Measurements from ENCODE around the gene GEN1. TPM values are rescaled to one million over a fixed set of nuclear protein-coding genes. Genes with fewer than 3 reads are reported as not detected.

Gene GEN1
- total RNA-seq, 1 experiment from 2014 or later, result 63.1 TPM

DNA sequence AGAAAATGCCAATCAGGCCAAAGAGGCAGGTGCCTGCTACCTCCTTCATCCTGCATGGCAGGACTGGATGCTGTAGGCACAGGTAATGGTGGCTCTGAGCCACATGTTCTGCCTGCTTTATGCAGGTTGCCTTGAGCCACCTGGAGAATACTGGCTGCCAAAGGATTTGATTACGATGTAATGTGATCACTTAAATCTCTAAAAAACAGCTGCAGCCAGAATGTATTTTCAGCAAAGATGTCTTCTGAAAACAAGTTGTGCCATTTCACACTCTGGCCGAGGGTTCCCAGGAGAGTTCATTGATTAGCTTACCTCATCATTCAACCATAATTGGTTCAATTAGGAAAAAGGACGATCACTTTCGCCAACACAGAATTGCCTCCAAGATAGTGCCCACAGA lies 44.4 kb downstream of the GEN1 start:
- Histone ChIP-seq H3K27me3 (no peaks in the 10 kb centered on the region), H3K27ac (peak overlapping the region; percentile 99), H3K9me3 (replicated peaks) (no peaks in the 10 kb centered on the region), H3K4me3 (peak overlapping the region; percentile 52; the same call in 1 of the 2 replicates), H3K36me3 (no peaks in the 10 kb centered on the region), H3K4me1 (peaks cover 57% of the 10 kb centered on the region)
- DNase-seq, result peak in 1 of 2 experiments; percentile 56

DNA sequence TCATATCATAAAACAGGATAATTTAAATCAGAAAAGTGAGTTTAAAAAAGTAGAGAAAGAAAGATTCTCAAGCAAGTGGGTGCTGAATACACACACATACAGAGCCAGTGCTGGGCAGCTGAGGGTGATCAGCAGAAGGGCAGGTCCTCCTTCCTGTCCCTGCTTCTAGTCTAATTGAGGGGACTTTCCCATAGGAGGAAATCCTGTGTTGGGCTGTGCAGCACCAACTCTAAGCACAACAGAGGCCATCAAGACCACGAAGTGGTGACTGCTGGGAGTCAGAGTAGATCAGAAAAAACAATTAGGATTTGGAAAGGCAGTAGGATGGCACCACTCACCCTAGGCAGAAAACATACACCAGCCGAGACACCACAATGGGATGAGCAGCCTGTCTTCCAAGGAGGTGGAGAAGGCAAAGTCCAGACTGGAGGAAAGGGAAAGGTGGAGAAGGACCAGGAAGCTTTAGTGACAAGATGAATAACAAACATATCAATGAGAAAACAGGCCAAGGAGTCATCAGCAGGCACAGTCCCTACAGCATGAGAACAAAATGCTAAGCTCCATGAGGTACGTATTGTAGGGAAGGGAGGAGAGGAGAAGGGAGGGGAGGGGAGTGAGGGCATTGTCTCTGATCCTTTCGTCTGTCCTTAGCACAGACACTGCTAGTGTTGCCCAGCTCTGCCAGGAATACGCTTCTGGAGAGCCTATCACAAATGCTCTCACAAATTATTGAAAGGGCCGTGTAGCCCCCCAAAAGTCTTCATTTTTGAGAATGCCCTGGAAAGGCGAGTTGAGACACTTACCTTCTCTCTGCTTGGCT lies 45.6 kb downstream of the GEN1 start:
- Histone ChIP-seq H3K36me3 (no peaks in the 10 kb centered on the region), H3K27ac (peak overlapping the region; percentile 99), H3K27me3 (no peaks in the 10 kb centered on the region), H3K4me1 (peaks cover 51% of the 10 kb centered on the region), H3K4me3 (peak overlapping the region; percentile 52), H3K9me3 (replicated peaks) (no peaks in the 10 kb centered on the region)
- DNase-seq, result peak; percentile 70 to 81

DNA sequence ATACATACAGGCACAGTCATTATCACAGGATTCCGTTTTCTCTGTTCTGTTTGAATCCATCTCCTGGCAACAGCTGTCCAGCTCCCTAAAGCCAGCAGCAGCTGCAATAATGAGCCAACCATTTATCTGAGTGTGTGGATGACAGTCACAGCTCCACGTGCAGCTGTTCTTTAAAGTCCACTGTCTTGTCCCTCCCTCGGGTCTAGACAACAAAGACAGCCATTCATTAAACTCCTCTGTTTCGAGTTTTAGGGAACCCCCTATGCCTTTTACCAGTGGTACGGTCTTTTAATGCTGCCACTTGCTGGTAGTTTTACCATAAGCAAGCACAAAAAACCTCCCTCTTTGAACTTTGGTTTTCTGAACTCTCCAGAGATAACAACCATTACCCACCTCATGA lies 46.3 kb downstream of the GEN1 start:
- Histone ChIP-seq H3K4me3 (peak overlapping the region; percentile 52), H3K27ac (peak overlapping the region; percentile 99), H3K27me3 (no peaks in the 10 kb centered on the region), H3K36me3 (no peaks in the 10 kb centered on the region), H3K4me1 (peaks cover 44% of the 10 kb centered on the region), H3K9me3 (replicated peaks) (no peaks in the 10 kb centered on the region)
- peak; percentile 97 to 100 for DNase-seq

DNA sequence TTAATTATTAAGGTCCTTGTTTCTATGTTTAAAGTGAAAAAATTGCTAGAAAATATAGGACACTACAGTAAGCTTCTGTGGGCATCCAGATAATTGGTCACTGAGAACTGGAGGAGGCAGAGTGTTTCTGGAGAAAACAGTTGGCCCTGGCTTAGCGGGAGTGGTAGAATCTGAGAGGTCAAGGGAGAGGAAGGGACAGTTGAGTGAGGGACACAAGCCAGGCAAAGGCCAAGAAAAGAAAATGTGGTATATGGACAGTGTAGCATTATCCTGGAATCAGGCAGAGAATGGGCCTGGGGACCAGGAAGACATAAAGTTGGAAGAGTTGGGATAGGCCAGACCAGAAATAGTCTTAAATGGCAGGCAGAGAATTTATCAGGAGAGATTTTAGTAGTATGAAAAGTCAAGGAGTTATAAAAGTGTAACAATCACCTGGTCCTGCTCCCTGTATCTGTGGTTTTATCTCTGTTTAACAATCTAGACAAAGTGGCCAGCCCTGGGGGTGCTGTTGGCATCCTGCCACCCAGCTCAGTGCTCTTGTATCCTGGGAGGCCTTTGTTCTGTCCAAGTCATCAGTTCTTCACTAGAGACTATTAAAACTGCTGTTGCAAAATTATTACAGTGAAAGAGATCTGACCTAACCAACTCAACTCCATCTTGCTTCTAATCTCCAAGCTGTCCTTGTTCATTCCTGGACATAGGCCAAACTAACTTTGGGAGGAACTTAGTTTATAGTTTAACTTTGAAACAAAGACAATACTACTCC lies 46.9 kb downstream of the GEN1 start:
- peak overlapping the region; percentile 99 for H3K27ac ChIP-seq
- no peaks in the 10 kb centered on the region for H3K27me3 ChIP-seq
- H3K4me1 ChIP-seq, result peaks cover 46% of the 10 kb centered on the region
- peak overlapping the region; percentile 7; the same call in 1 of the 2 replicates for H3K4me3 ChIP-seq
- no peaks in the 10 kb centered on the region for H3K36me3 ChIP-seq
- peak; percentile 85 to 94 for DNase-seq
- H3K9me3 ChIP-seq (replicated peaks), result no peaks in the 10 kb centered on the region

DNA sequence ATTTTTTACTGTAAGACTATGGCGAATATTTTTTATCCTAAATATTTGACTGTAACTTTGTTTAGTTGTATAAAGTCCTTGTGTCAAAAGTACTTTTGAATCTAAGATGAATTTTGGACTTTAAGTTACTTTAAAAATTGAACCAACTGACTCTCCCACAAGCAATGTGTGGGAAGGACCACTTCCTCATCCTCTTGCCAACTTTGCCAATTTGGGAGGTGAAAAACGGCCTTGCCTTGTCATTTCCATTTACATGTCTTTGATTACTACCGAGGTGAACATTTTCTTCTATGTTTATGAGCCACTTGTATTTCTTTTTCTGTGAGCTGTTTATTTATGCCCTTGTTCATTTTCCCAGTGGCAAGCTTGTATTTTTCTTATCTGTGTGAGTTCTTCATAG lies 49.6 kb downstream of the GEN1 start:
- no peaks in the 10 kb centered on the region for H3K27me3 ChIP-seq
- no peak overlapping the region for H3K27ac ChIP-seq
- no peak overlapping the region for H3K4me3 ChIP-seq
- no peak for DNase-seq
- H3K9me3 ChIP-seq (replicated peaks), result no peaks in the 10 kb centered on the region
- H3K4me1 ChIP-seq, result peaks cover 46% of the 10 kb centered on the region
- no peaks in the 10 kb centered on the region for H3K36me3 ChIP-seq

DNA sequence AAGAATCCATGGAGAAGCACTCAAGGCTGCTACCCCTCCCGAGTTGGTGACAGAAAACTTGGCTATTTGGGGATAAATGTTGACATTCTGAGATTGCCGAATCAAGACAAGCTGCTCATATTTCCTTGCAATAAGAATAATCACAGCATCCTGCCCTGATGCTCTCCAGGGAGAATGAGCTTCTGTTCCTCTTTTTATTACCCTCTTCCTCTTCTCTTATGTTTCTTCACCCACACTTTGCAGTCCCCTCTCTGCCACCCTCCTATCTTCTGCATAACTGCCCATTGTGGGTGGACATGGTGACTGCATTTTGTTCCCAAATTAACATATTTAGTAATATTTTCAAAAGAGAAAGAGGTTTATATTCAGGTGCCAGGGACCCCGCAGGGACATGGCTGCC lies 50.4 kb downstream of the GEN1 start:
- Histone ChIP-seq H3K4me1 (peaks cover 37% of the 10 kb centered on the region), H3K27me3 (no peaks in the 10 kb centered on the region), H3K9me3 (replicated peaks) (no peaks in the 10 kb centered on the region), H3K36me3 (no peaks in the 10 kb centered on the region), H3K27ac (no peak overlapping the region), H3K4me3 (no peak overlapping the region)
- DNase-seq, result no peak

DNA sequence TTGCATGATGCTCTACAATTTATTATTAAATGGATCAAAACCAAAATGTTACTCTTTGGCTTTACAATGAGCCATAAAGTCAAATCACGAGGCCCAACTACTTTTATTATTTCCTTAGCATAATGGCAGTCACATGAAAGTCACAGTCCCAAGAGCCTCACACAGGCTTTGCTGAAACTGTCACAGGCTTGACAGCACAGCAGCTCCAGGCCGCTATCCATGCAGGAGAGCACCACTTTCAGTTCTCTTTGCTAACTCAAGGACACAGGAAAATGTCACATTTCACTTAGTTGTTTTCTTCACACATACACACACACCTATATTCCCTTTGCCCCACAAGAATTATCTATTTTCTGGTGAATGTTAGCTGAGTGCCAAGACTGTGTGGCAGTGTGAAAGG lies 51.2 kb downstream of the GEN1 start:
- no peak overlapping the region for H3K27ac ChIP-seq
- no peak overlapping the region for H3K4me3 ChIP-seq
- no peak for DNase-seq
- peaks cover 32% of the 10 kb centered on the region for H3K4me1 ChIP-seq
- H3K36me3 ChIP-seq, result no peaks in the 10 kb centered on the region
- no peaks in the 10 kb centered on the region for H3K27me3 ChIP-seq
- no peaks in the 10 kb centered on the region for H3K9me3 ChIP-seq (replicated peaks)

DNA sequence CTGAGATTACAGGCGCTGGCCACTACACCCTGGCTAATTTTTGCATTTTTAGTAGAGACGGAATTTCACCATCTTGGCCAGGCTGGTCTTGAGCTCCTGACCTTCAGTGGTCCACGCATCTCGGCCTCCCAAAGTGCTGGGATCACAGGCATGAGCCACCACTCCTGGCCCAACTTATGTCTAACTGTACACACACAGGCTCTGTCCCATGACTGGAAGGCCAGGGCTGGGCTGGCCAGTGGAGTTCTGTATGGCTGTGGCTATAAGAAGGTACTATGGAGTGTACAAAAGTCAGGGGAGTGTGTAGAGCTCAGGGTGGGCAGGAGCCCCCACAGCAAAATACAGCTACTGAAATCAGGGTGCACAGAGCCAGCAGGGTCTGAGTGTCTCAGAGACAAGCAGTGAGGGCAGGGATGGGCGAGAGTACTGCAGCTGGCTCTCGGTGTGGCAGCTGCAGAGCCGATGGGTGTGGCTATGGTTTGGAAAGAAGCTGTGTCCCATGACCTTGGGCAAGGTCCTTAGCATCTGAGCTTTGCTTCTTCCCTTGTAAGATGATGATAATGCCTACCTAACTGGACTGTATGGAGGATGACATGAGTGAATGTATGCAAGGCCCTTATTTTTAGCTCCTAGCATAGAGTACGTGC lies 51.9 kb downstream of the GEN1 start:
- peak overlapping the region; percentile 43 for H3K27ac ChIP-seq
- H3K4me1 ChIP-seq, result peaks cover 27% of the 10 kb centered on the region
- no peak overlapping the region for H3K4me3 ChIP-seq
- DNase-seq, result peak; percentile 82 to 85
- no peaks in the 10 kb centered on the region for H3K9me3 ChIP-seq (replicated peaks)
- no peaks in the 10 kb centered on the region for H3K36me3 ChIP-seq
- no peaks in the 10 kb centered on the region for H3K27me3 ChIP-seq

DNA sequence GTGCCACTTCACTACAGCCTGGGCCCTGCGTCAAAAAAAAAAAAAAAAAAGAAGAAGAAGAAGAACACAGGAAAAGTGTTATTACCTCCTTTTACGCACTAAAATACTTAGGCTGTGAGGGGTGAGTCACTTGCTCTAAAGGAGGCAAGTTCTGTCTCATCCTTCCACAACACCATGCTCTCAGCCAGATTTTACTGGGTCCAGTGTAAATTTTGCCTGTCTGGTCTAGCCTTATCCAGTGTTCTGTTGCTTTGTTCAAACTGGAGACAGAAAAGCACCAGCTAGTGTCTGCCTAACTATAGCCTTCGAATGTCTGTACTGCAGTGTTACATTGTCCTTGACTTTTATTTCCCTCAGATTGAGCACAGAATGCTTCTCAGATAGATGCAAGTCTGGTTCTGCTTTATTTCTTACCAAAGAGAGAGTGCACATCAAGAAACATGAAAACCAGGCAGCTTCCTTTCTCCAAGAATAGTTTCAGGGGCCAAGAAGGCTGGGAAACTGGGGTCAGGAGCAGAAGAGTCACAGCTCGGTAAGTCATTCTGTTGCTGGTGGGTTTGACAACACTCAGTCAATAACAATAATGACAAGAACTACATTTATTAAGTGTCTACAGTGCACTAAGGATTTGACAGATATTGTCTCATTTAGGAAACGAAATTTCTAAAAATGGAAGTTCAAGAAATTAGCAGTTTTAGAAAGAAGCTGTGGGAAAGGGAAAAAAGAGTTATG lies 59.2 kb downstream of the GEN1 start:
- peak overlapping the region; percentile 16 for H3K4me3 ChIP-seq
- peak overlapping the region; percentile 84 for H3K27ac ChIP-seq
- peak in 1 of 2 experiments; percentile 57 for DNase-seq

DNA sequence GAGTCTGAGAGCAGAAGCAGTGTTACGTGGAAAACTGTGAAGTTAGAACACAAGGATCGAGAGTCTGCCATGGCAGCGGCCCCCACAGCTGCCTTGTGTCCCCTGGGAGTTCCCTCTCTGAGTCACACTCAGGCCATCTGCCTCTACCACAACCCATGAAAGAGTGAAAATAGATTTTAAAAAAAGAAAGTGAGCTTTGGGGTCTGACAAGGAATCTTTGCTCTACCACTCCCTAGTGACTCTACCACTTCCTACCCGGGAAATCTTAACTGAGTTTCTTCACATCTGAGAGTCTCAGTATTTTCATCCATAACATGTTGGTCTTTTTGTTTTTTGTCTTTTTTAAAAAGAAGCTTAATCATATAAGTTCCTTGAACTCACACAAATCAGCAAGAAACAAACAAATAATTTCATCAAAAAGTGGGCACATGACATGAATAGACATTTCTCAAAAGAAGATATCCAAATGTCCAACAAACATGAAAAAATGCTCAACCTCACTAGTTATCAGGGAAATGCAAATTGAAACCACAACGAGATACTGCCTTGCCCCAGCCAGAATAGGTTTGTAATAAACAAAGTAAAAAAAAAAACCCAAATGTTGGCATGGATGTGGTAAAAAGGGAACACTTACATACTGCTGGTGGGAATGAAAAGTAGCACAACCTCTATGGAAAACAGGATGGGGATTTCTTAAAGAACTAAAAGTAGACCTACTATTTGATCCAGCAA lies 60.0 kb downstream of the GEN1 start:
- no peaks in the 10 kb centered on the region for H3K36me3 ChIP-seq
- H3K4me1 ChIP-seq, result peaks cover 30% of the 10 kb centered on the region
- peak overlapping the region; percentile 16 for H3K4me3 ChIP-seq
- no peaks in the 10 kb centered on the region for H3K9me3 ChIP-seq (replicated peaks)
- no peaks in the 10 kb centered on the region for H3K27me3 ChIP-seq
- peak overlapping the region; percentile 84 for H3K27ac ChIP-seq
- DNase-seq, result peak; percentile 95 to 98

More for the DNA sequence above, 59.2 kb downstream of the GEN1 start:
- H3K4me1 ChIP-seq, result peaks cover 30% of the 10 kb centered on the region
- no peaks in the 10 kb centered on the region for H3K9me3 ChIP-seq (replicated peaks)
- no peaks in the 10 kb centered on the region for H3K27me3 ChIP-seq
- no peaks in the 10 kb centered on the region for H3K36me3 ChIP-seq

DNA sequence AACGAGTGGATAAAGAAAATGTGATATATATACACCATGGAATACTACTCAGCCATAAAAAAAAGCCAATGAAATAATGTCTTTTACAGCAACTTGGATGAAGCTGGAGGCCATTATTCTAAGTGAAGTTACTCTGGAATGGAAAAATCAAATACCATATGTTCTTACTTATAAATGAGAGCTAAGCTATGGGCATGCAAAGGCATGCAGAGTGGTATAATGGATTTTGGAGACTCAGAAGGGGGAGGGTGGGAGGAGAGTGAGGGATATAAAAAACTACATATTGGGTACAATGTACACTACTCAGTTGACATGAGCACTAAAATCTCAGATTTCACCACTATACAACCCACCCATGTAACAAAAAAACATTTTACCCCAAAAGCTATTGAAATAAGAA lies 60.7 kb downstream of the GEN1 start:
- H3K4me1 ChIP-seq, result peaks cover 30% of the 10 kb centered on the region
- H3K4me3 ChIP-seq, result no peak overlapping the region
- H3K27me3 ChIP-seq, result no peaks in the 10 kb centered on the region
- no peaks in the 10 kb centered on the region for H3K36me3 ChIP-seq
- peak overlapping the region; percentile 84 for H3K27ac ChIP-seq
- no peak for DNase-seq
- no peaks in the 10 kb centered on the region for H3K9me3 ChIP-seq (replicated peaks)

DNA sequence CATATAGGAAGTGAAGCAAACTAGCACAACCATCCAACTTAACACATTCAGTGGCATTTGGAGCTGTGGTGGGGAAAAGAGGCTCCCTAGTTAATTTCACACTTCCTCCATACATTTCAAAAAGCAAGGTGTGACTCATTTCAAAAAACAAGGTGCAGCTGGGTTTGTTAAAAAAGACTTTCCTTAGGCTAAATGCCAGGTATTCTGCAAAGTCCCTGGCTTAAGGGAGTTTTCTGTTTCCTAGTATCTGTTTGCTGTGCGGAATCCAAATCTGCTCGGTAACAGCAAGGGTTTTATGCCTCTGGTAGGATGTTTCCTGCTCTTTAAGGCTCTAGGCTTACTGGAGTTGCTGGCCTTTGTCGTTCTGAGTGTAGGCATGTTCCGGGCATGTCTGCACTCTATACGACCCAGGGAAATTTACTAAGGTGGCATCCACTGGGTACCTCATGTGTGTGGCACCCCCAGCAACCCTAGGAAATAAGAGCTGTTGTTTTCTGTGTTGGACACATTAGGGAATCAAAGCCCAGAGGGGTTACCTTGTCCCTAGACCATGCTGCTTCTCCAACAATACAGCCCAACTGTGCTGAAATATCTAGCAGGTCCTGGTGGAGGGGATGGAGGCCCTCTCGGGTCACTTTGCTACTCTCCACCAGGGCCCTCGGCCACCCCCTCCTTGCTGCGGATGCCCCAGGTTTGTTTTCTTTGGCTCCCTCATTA lies 61.7 kb downstream of the GEN1 start:
- no peaks in the 10 kb centered on the region for H3K36me3 ChIP-seq
- no peak for DNase-seq
- H3K4me1 ChIP-seq, result peaks cover 30% of the 10 kb centered on the region
- no peaks in the 10 kb centered on the region for H3K9me3 ChIP-seq (replicated peaks)
- no peak overlapping the region for H3K4me3 ChIP-seq
- H3K27me3 ChIP-seq, result no peaks in the 10 kb centered on the region
- H3K27ac ChIP-seq, result no peak overlapping the region

DNA sequence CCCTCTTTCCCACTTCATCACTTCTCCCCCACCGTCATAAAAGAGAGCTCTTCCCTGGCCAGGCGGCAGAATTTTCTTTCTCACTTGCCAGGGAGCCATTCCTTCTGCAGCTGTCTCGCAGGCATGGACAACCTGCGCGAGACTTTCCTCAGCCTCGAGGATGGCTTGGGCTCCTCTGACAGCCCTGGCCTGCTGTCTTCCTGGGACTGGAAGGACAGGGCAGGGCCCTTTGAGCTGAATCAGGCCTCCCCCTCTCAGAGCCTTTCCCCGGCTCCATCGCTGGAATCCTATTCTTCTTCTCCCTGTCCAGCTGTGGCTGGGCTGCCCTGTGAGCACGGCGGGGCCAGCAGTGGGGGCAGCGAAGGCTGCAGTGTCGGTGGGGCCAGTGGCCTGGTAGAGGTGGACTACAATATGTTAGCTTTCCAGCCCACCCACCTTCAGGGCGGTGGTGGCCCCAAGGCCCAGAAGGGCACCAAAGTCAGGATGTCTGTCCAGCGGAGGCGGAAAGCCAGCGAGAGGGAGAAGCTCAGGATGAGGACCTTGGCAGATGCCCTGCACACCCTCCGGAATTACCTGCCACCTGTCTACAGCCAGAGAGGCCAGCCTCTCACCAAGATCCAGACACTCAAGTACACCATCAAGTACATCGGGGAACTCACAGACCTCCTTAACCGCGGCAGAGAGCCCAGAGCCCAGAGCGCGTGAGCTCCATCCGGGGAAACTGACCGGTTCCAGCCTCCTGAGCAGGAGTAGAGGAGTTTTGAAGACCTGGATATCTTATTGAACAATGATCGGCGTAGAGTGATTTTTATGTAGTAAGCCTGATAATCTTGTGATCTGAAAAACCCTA lies 62.7 kb downstream of the GEN1 start, which contains the start of gene MSGN1:
TSS of gene MSGN1 (plus strand) at position 65 of the 850 bp plus-strand sequence. CDS start at position 124, 59 bp downstream.
- no peak within 1 kb of the TSS for H3K27ac ChIP-seq
- no peaks in the 10 kb centered on the region for H3K36me3 ChIP-seq
- no peak for DNase-seq
- no peaks in the 10 kb centered on the region for H3K9me3 ChIP-seq (replicated peaks)
- H3K27me3 ChIP-seq, result no peaks in the 10 kb centered on the region
- peaks cover 30% of the 10 kb centered on the region for H3K4me1 ChIP-seq
- H3K4me3 ChIP-seq, result no peak within 1 kb of the TSS

Data from SJCRH30 (cell line).